Measurements from ENCODE around the gene ACOT7.

ACOT7 gene

GRCh38 chr1:6434186-6434585 lies 40.6 kb upstream of the ACOT7 start:
- no peak for TF ChIP-seq CTCF (IDR thresholded peaks at IDR 0.05)

- no peak for TF ChIP-seq CTCF (IDR thresholded peaks at IDR 0.05)
Measured at GRCh38 chr1:6427441-6428390, 34.1 kb upstream of the ACOT7 start.

- TF ChIP-seq CTCF (IDR thresholded peaks at IDR 0.05), result no peak
Measured at GRCh38 chr1:6426972-6427350, 33.4 kb upstream of the ACOT7 start.

GRCh38 chr1:6426277-6426971 lies 32.9 kb upstream of the ACOT7 start:
- no peak for TF ChIP-seq CTCF (IDR thresholded peaks at IDR 0.05)

- TF ChIP-seq CTCF (IDR thresholded peaks at IDR 0.05), result no peak
Measured at GRCh38 chr1:6425658-6426057, 32.1 kb upstream of the ACOT7 start.

GRCh38 chr1:6424619-6425593 lies 31.3 kb upstream of the ACOT7 start, which contains the start of gene ESPN:
Gene ESPN, plus strand, starts transcription at chr1:6424776. Its CDS starts 180 bp downstream, at chr1:6424956.
- no peak for TF ChIP-seq CTCF (IDR thresholded peaks at IDR 0.05)
